Measurements from ENCODE around the gene FTO. TPM values are rescaled to one million over a fixed set of nuclear protein-coding genes. Genes with fewer than 3 reads are reported as not detected.

FTO gene
- total RNA-seq, 1 donor from 2014 or later: 106 TPM

- no peaks in the 10 kb centered on the region for H3K36me3 Mint-ChIP-seq (ENCODE audit: unreplicated experiment)
- no peak overlapping the region for H3K27ac Mint-ChIP-seq (ENCODE audit: unreplicated experiment)
- no peaks in the 10 kb centered on the region for H3K27me3 Mint-ChIP-seq (ENCODE audit: unreplicated experiment)
- no peak overlapping the region for H3K4me3 Mint-ChIP-seq (ENCODE audit: unreplicated experiment)
- no peak for TF ChIP-seq CTCF (IDR thresholded peaks at IDR 0.05; ENCODE audit: partially characterized antibody, unreplicated experiment)
- DNase-seq: no peak
- H3K4me1 Mint-ChIP-seq (ENCODE audit: low read depth, unreplicated experiment): no peaks in the 10 kb centered on the region
- H3K9me3 Mint-ChIP-seq (ENCODE audit: unreplicated experiment): no peaks in the 10 kb centered on the region
These were observed 71.3 kb downstream of the FTO start for GRCh38 chr16:53775106-53775820.

GRCh38 chr16:53775821-53776431 lies 72.0 kb downstream of the FTO start:
- Mint-ChIP-seq H3K9me3 (ENCODE audit: unreplicated experiment) (no peaks in the 10 kb centered on the region), H3K27ac (ENCODE audit: unreplicated experiment) (no peak overlapping the region), H3K36me3 (ENCODE audit: unreplicated experiment) (no peaks in the 10 kb centered on the region), H3K27me3 (ENCODE audit: unreplicated experiment) (no peaks in the 10 kb centered on the region), H3K4me3 (ENCODE audit: unreplicated experiment) (no peak overlapping the region), H3K4me1 (ENCODE audit: low read depth, unreplicated experiment) (no peaks in the 10 kb centered on the region)
- TF ChIP-seq CTCF (IDR thresholded peaks at IDR 0.05; ENCODE audit: partially characterized antibody, unreplicated experiment): no peak
- no peak for DNase-seq

GRCh38 chr16:53779186-53779585 lies 75.2 kb downstream of the FTO start:
- no peak overlapping the region for H3K27ac Mint-ChIP-seq (ENCODE audit: unreplicated experiment)
- no peaks in the 10 kb centered on the region for H3K27me3 Mint-ChIP-seq (ENCODE audit: unreplicated experiment)
- no peaks in the 10 kb centered on the region for H3K4me1 Mint-ChIP-seq (ENCODE audit: low read depth, unreplicated experiment)
- H3K4me3 Mint-ChIP-seq (ENCODE audit: unreplicated experiment): no peak overlapping the region
- H3K9me3 Mint-ChIP-seq (ENCODE audit: unreplicated experiment): peaks cover 2% of the 10 kb centered on the region
- H3K36me3 Mint-ChIP-seq (ENCODE audit: unreplicated experiment): no peaks in the 10 kb centered on the region
- DNase-seq: no peak
- no peak for TF ChIP-seq CTCF (IDR thresholded peaks at IDR 0.05; ENCODE audit: partially characterized antibody, unreplicated experiment)

GRCh38 chr16:53780051-53780450 lies 76.1 kb downstream of the FTO start:
- Mint-ChIP-seq H3K4me3 (ENCODE audit: unreplicated experiment) (no peak overlapping the region), H3K4me1 (ENCODE audit: low read depth, unreplicated experiment) (no peaks in the 10 kb centered on the region), H3K36me3 (ENCODE audit: unreplicated experiment) (no peaks in the 10 kb centered on the region), H3K27ac (ENCODE audit: unreplicated experiment) (no peak overlapping the region), H3K27me3 (ENCODE audit: unreplicated experiment) (no peaks in the 10 kb centered on the region), H3K9me3 (ENCODE audit: unreplicated experiment) (peaks cover 2% of the 10 kb centered on the region)
- no peak for TF ChIP-seq CTCF (IDR thresholded peaks at IDR 0.05; ENCODE audit: partially characterized antibody, unreplicated experiment)
- DNase-seq: no peak

- H3K4me3 Mint-ChIP-seq (ENCODE audit: unreplicated experiment): no peak overlapping the region
- no peaks in the 10 kb centered on the region for H3K27me3 Mint-ChIP-seq (ENCODE audit: unreplicated experiment)
- H3K27ac Mint-ChIP-seq (ENCODE audit: unreplicated experiment): no peak overlapping the region
- no peaks in the 10 kb centered on the region for H3K36me3 Mint-ChIP-seq (ENCODE audit: unreplicated experiment)
- no peak for TF ChIP-seq CTCF (IDR thresholded peaks at IDR 0.05; ENCODE audit: partially characterized antibody, unreplicated experiment)
- no peaks in the 10 kb centered on the region for H3K4me1 Mint-ChIP-seq (ENCODE audit: low read depth, unreplicated experiment)
- peaks cover 2% of the 10 kb centered on the region for H3K9me3 Mint-ChIP-seq (ENCODE audit: unreplicated experiment)
- DNase-seq: no peak
These were observed 77.2 kb downstream of the FTO start for GRCh38 chr16:53781023-53781605.
